ENCODE data around the gene EIF5AL1.

DNA sequence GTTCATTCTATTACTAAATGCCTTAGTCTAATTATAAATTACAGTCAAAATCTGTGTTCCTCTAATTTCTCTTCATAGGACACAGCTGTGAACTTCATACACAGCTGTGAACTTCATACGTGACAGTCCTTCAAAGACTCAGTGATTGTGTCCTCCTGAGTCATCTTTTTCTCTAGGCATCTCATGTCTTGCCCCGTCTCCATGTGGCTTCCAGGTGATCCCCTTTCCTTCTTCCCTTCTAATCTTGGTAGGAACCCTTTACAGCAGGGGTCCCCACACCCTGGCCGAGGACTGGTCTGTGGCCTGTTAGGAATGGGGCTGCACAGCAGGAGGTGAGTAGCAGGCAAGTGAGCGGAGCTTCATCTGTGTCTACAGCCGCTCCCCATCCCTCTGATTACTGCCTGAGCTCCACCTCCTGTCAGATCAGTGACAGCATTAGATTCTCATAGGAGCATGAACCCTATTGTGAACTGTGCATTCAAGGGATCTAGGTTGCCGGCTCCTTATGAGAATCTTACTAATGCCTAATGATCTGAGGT lies 14.0 kb upstream of the EIF5AL1 start:
- TF ChIP-seq, protein P1, sequence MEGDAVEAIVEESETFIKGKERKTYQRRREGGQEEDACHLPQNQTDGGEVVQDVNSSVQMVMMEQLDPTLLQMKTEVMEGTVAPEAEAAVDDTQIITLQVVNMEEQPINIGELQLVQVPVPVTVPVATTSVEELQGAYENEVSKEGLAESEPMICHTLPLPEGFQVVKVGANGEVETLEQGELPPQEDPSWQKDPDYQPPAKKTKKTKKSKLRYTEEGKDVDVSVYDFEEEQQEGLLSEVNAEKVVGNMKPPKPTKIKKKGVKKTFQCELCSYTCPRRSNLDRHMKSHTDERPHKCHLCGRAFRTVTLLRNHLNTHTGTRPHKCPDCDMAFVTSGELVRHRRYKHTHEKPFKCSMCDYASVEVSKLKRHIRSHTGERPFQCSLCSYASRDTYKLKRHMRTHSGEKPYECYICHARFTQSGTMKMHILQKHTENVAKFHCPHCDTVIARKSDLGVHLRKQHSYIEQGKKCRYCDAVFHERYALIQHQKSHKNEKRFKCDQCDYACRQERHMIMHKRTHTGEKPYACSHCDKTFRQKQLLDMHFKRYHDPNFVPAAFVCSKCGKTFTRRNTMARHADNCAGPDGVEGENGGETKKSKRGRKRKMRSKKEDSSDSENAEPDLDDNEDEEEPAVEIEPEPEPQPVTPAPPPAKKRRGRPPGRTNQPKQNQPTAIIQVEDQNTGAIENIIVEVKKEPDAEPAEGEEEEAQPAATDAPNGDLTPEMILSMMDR (conservative IDR thresholded peaks at IDR 0.05 in 1 of 2, IDR thresholded peaks at IDR 0.05 in 1 of 2; ENCODE audit: extremely low read depth in 1 of 2, insufficient read depth in 1 of 2, low read depth in 1 of 2, low read length in 2 of 2) = no peak
- no peak for TF ChIP-seq EZH2 (IDR thresholded peaks at IDR 0.05; ENCODE audit: borderline replicate concordance, low read length)

Measured in mammary epithelial cell (primary cell).